HepG2 (cell line): Measurements from ENCODE around the gene CCDC167. TPM values are rescaled to one million over a fixed set of nuclear protein-coding genes. Genes with fewer than 3 reads are reported as not detected.

Source experiments
- ATAC-seq: fragments of 200-7000 bp; cut with Tn5 transposase; 3 replicates; pipeline ENCODE4 v1.9.1; 2020; ENCODE audit warnings: mild to moderate bottlenecking, moderate library complexity
- BruUV-seq: library from RNA; stranded (reverse); fragments of 400-500 nt; replicated peaks from 2 replicates; lab custom pipeline; 2021; lab: Mats Ljungman, UMichigan
- CTCF ChIA-PET: fragments of 300-600 bp; formaldehyde crosslinking; extraction: SDS; loops from one replicate; lab custom pipeline; 2021; ENCODE audit warnings: low total read pairs, inconsistent platforms, low intra/inter-chr PET ratio; lab: Yijun Ruan, JAX
- POLR2A ChIA-PET: fragments of 350-600 bp; sonication (Branson Sonifier 250); formaldehyde crosslinking; loops from one replicate; lab custom pipeline; 2020; ENCODE audit warnings: antibody characterized with exemption, inconsistent platforms; lab: Yijun Ruan, JAX
- DNase-seq: peaks from one replicate; pipeline ENCODE4 v3.0.0-alpha.2; 2015; ENCODE audit warnings: low spot score
- FAIRE-seq: peaks from 3 replicates; lab custom pipeline; 2011; peaks lifted over from hg19 to GRCh38; lab: Jason Lieb, UNC
- H2AFZ ChIP-seq: one replicate; pipeline ENCODE4 v1.6.1; 2011; ENCODE audit warnings: low read length, inconsistent platforms
- H3K27ac ChIP-seq: fragments of 300-600 bp; 3 replicates; pipeline ENCODE4 v1.8.0; 2011; ENCODE audit warnings: mixed run types, mild to moderate bottlenecking, mixed read lengths, low read length, inconsistent platforms; ENCODE audit not compliant: insufficient read depth; ENCODE audit errors: extremely low read length
- H3K27me3 ChIP-seq, 2 experiments: fragments of 200-600 bp in 1 of 2; 2 replicates in 1 of 2; 3 replicates in 1 of 2; pipeline versions ENCODE4 v1.6.0 to v1.8.0; 2011; ENCODE audit warnings: low read length in 2 of 2, mild to moderate bottlenecking in 2 of 2, moderate library complexity in 2 of 2, inconsistent platforms in 1 of 2; ENCODE audit not compliant: insufficient read depth in 2 of 2, control insufficient read depth in 1 of 2
- H3K36me3 ChIP-seq, 2 experiments: fragments of 200-600 bp in 1 of 2; replicated peaks in 1 of 2; 2 replicates in 1 of 2; 3 replicates in 1 of 2; pipeline versions ENCODE4 v1.5.1 to v1.8.0; 2011; ENCODE audit warnings: low read length in 2 of 2, inconsistent platforms in 1 of 2; ENCODE audit not compliant: insufficient read depth in 2 of 2, control insufficient read depth in 1 of 2
- H3K4me1 ChIP-seq: 2 replicates; pipeline ENCODE4 v1.5.1; 2012; ENCODE audit warnings: low read length, inconsistent platforms; ENCODE audit not compliant: insufficient read depth
- H3K4me2 ChIP-seq: 2 replicates; pipeline ENCODE4 v1.6.0; 2011; ENCODE audit warnings: low read depth, low read length, inconsistent platforms
- H3K4me3 ChIP-seq, 3 experiments: fragments of 200-600 bp in 1 of 3; sonication (generic), shearing (Covaris generic) in 1 of 3; replicated peaks in 1 of 3; 2 replicates each; pipeline ENCODE4 v1.5.1; 2011 to 2016; ENCODE audit warnings: low read length in 3 of 3, inconsistent platforms in 2 of 3, low read depth in 2 of 3, mild to moderate bottlenecking in 2 of 3, control low read depth in 1 of 3, mixed read lengths in 1 of 3; ENCODE audit not compliant: insufficient read depth in 1 of 3
- H3K79me2 ChIP-seq: one replicate; pipeline ENCODE4 v1.6.1; 2011; ENCODE audit warnings: low read length, inconsistent platforms; ENCODE audit not compliant: insufficient read depth
- H3K9ac ChIP-seq: 2 replicates; pipeline ENCODE4 v1.6.0; 2011; ENCODE audit warnings: mild to moderate bottlenecking, low read depth, low read length, inconsistent platforms; ENCODE audit not compliant: insufficient read depth
- H3K9me3 ChIP-seq: 2 replicates; pipeline ENCODE4 v1.5.1; 2012; ENCODE audit warnings: mild to moderate bottlenecking, low read length
- H4K20me1 ChIP-seq: 2 replicates; pipeline ENCODE4 v1.6.0; 2011; ENCODE audit warnings: inconsistent platforms, mild to moderate bottlenecking, low read length, moderate library complexity; ENCODE audit not compliant: insufficient read depth
- PHF8 ChIP-seq: sonication (generic); formaldehyde crosslinking; IDR thresholded peaks from 2 replicates; pipeline ENCODE4 v1.5.0; 2020; ENCODE audit warnings: missing genetic modification reagents
- THYN1 ChIP-seq: sonication (generic); formaldehyde crosslinking; IDR thresholded peaks from 2 replicates; pipeline ENCODE4 v1.8.1; 2023; ENCODE audit warnings: low read depth, mild to moderate bottlenecking, moderate library complexity, missing genetic modification reagents, borderline replicate concordance
- ZNF264 ChIP-seq: sonication (generic); formaldehyde crosslinking; IDR thresholded peaks from 2 replicates; pipeline ENCODE4 v1.4.0; 2020; ENCODE audit warnings: missing genetic modification reagents
- ZNF333 ChIP-seq: sonication (generic); formaldehyde crosslinking; IDR thresholded peaks from 2 replicates; pipeline ENCODE4 v1.4.0; 2020; ENCODE audit warnings: mild to moderate bottlenecking, missing genetic modification reagents, borderline replicate concordance
- ZNF563 ChIP-seq: sonication (generic); formaldehyde crosslinking; IDR thresholded peaks from 2 replicates; pipeline ENCODE4 v1.8.0; 2022; ENCODE audit warnings: mild to moderate bottlenecking, moderate library complexity, missing genetic modification reagents
- WGBS: methylation state at CpG from one replicate; pipeline ENCODE4 v1.1.6; 2017; ENCODE audit warnings: low lambda C conversion rate; 5-methylcytosine and 5-hydroxymethylcytosine counted together
- in situ Hi-C: cut with HindIII; loops from 2 replicates; pipeline ENCODE4 v1.10.0; 2017; ENCODE audit warnings: low pct_unique_long_range_greater_than_20kb; ENCODE audit not compliant: extremely low pct_ligation_motif_present
- intact Hi-C: fragments of 100-400 bp; cut with micrococcal nuclease; formaldehyde crosslinking; loops from one replicate; pipeline ENCODE4 v1.10.0; 2022; ENCODE audit not compliant: unreplicated experiment
- polyA plus RNA-seq, 8 experiments: library from polyadenylated mRNA; depleted of rRNA in 3 of 8; stranded (reverse) in 7 of 8; unstranded in 1 of 8; fragments of >200 nt; fragmentation: Illumina TruSeq in 4 of 8; extraction: Trizol in 4 of 8; gene quantifications; 2 replicates each; pipeline versions ENCODE4 v1.2.1 to v1.2.3, GENCODE V29; 2011 to 2016; ENCODE audit warnings: low read depth in 4 of 8, missing spikeins in 1 of 8, mixed read lengths in 1 of 8; ENCODE audit not compliant: insufficient read depth in 1 of 8
- total RNA-seq, 5 experiments: library from RNA; depleted of rRNA; stranded (reverse); fragments of >200 nt; fragmentation: Illumina TruSeq; extraction: Trizol; gene quantifications; 2 replicates each; pipeline ENCODE4 v1.2.3, GENCODE V29; 2016; ENCODE audit warnings: low read depth in 1 of 5
- TF ChIP-seq, protein P1 (sequence below): IDR thresholded peaks from 2 replicates; pipeline ENCODE4 v1.6.1; 2016; ENCODE audit warnings: missing compliant biosample characterization, missing genetic modification reagents, borderline replicate concordance
- TF ChIP-seq, protein P2 (sequence below): sonication (generic); formaldehyde crosslinking; IDR thresholded peaks from 2 replicates; pipeline ENCODE4 v1.4.0; 2020; ENCODE audit warnings: missing genetic modification reagents
- TF ChIP-seq, protein P3 (sequence below): sonication (generic); formaldehyde crosslinking; IDR thresholded peaks from 2 replicates; pipeline ENCODE4 v1.5.0; 2020; ENCODE audit warnings: mild to moderate bottlenecking, missing genetic modification reagents, borderline replicate concordance
- TF ChIP-seq, protein P4 (sequence below): sonication (generic); formaldehyde crosslinking; conservative IDR thresholded peaks from 2 replicates; pipeline ENCODE4 v1.4.0; 2020; ENCODE audit warnings: mild to moderate bottlenecking, missing genetic modification reagents, moderate library complexity
- TF ChIP-seq, protein P5 (sequence below): fragments of 450-650 bp; IDR thresholded peaks from 2 replicates; pipeline ENCODE4 v1.6.1; 2016

Gene CCDC167
- total and polyA plus RNA-seq, 2 of the 13 experiments (the other 11 are each of a cell fraction or from before 2014, with no cell fraction given) = 48.4 to 66.8 TPM

DNA sequence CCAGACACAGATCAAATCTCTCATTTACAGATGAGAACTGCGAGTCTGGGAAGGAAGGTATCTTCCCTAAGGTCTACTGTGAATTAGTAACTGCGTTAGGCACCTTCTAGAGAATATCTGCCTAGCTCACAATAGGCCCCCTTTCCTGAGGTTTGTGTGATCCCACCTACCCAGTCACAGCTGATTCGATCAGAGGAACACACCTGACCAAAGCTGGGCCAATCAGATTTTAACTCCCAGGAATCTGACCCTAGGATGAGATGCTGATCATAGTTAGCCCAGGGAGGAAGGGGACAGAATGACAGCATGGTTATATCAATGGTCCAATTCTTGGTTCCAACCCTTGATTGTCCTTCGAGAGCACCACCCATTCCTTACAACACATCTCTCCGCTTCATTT, 7.4 kb upstream of the CCDC167 start (continued):
- TF ChIP-seq, protein P1, sequence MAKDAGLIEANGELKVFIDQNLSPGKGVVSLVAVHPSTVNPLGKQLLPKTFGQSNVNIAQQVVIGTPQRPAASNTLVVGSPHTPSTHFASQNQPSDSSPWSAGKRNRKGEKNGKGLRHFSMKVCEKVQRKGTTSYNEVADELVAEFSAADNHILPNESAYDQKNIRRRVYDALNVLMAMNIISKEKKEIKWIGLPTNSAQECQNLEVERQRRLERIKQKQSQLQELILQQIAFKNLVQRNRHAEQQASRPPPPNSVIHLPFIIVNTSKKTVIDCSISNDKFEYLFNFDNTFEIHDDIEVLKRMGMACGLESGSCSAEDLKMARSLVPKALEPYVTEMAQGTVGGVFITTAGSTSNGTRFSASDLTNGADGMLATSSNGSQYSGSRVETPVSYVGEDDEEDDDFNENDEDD (CRISPR knock-in tag) = no peak
- TF ChIP-seq, all 625 proteins: peak for 0

DNA sequence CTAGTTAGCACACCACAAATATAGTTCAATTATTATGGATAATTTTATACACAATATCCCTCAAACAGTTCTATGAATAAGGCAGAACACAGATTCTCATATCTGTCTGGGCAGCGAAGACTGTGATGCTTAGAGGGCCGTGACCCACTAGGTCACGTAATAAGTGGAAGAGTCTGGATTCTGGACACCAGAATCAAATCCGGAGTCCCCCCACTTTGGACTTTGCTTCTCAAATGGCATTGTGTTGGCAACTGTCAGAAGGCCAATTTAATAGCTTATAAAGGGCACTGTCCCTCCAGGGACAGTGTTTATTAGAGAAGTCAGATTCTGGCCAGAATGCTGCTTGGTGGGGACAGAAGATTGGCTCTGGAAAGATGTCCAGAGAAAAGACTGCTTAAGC, 6.8 kb upstream of the CCDC167 start:
- Histone ChIP-seq H4K20me1 (no peaks in the 10 kb centered on the region), H3K36me3 (no peaks in the 10 kb centered on the region), H2AFZ (no peak overlapping the region), H3K27me3 (peaks cover 0 to 12% of the 10 kb centered on the region in 2 experiments; a peak in 2 of 5 replicates), H3K9me3 (no peaks in the 10 kb centered on the region), H3K4me2 (no peak overlapping the region), H3K79me2 (no peaks in the 10 kb centered on the region), H3K4me1 (peaks cover 23% of the 10 kb centered on the region), H3K9ac (no peak overlapping the region), H3K4me3 (no peak overlapping the region), H3K27ac (no peak overlapping the region)
- ChIA-PET CTCF (no interaction called here), POLR2A (no interaction called here)
- 35% methylated on average over 4 of the region's 4 CpGs for WGBS
- intact Hi-C loops = no loop called here
- no peak for FAIRE-seq
- ATAC-seq = no peak
- no peak for DNase-seq
- in situ Hi-C loops = no loop called here
- no TSS peak for BruUV-seq
- TF ChIP-seq, protein P2, sequence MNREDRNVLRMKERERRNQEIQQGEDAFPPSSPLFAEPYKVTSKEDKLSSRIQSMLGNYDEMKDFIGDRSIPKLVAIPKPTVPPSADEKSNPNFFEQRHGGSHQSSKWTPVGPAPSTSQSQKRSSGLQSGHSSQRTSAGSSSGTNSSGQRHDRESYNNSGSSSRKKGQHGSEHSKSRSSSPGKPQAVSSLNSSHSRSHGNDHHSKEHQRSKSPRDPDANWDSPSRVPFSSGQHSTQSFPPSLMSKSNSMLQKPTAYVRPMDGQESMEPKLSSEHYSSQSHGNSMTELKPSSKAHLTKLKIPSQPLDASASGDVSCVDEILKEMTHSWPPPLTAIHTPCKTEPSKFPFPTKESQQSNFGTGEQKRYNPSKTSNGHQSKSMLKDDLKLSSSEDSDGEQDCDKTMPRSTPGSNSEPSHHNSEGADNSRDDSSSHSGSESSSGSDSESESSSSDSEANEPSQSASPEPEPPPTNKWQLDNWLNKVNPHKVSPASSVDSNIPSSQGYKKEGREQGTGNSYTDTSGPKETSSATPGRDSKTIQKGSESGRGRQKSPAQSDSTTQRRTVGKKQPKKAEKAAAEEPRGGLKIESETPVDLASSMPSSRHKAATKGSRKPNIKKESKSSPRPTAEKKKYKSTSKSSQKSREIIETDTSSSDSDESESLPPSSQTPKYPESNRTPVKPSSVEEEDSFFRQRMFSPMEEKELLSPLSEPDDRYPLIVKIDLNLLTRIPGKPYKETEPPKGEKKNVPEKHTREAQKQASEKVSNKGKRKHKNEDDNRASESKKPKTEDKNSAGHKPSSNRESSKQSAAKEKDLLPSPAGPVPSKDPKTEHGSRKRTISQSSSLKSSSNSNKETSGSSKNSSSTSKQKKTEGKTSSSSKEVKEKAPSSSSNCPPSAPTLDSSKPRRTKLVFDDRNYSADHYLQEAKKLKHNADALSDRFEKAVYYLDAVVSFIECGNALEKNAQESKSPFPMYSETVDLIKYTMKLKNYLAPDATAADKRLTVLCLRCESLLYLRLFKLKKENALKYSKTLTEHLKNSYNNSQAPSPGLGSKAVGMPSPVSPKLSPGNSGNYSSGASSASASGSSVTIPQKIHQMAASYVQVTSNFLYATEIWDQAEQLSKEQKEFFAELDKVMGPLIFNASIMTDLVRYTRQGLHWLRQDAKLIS (CRISPR knock-in tag) = no peak
- TF ChIP-seq ZNF563 (CRISPR knock-in tag) = no peak
- TF ChIP-seq ZNF333 (CRISPR knock-in tag) = no peak
- no peak for TF ChIP-seq THYN1
- TF ChIP-seq, protein P3, sequence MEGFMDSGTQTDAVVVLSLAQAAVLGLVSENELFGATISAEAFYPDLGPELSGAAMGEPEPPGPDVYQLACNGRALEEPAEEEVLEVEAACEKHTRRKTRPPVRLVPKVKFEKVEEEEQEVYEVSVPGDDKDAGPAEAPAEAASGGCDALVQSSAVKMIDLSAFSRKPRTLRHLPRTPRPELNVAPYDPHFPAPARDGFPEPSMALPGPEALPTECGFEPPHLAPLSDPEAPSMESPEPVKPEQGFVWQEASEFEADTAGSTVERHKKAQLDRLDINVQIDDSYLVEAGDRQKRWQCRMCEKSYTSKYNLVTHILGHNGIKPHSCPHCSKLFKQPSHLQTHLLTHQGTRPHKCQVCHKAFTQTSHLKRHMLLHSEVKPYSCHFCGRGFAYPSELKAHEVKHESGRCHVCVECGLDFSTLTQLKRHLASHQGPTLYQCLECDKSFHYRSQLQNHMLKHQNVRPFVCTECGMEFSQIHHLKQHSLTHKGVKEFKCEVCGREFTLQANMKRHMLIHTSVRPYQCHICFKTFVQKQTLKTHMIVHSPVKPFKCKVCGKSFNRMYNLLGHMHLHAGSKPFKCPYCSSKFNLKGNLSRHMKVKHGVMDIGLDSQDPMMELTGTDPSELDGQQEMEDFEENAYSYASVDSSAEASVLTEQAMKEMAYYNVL = no peak
- TF ChIP-seq PHF8 (CRISPR knock-in tag) = no peak
- TF ChIP-seq, protein P4, sequence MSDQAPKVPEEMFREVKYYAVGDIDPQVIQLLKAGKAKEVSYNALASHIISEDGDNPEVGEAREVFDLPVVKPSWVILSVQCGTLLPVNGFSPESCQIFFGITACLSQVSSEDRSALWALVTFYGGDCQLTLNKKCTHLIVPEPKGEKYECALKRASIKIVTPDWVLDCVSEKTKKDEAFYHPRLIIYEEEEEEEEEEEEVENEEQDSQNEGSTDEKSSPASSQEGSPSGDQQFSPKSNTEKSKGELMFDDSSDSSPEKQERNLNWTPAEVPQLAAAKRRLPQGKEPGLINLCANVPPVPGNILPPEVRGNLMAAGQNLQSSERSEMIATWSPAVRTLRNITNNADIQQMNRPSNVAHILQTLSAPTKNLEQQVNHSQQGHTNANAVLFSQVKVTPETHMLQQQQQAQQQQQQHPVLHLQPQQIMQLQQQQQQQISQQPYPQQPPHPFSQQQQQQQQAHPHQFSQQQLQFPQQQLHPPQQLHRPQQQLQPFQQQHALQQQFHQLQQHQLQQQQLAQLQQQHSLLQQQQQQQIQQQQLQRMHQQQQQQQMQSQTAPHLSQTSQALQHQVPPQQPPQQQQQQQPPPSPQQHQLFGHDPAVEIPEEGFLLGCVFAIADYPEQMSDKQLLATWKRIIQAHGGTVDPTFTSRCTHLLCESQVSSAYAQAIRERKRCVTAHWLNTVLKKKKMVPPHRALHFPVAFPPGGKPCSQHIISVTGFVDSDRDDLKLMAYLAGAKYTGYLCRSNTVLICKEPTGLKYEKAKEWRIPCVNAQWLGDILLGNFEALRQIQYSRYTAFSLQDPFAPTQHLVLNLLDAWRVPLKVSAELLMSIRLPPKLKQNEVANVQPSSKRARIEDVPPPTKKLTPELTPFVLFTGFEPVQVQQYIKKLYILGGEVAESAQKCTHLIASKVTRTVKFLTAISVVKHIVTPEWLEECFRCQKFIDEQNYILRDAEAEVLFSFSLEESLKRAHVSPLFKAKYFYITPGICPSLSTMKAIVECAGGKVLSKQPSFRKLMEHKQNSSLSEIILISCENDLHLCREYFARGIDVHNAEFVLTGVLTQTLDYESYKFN (CRISPR knock-in tag) = no peak
- TF ChIP-seq ZNF264 (CRISPR knock-in tag) = no peak
- TF ChIP-seq, protein P5, sequence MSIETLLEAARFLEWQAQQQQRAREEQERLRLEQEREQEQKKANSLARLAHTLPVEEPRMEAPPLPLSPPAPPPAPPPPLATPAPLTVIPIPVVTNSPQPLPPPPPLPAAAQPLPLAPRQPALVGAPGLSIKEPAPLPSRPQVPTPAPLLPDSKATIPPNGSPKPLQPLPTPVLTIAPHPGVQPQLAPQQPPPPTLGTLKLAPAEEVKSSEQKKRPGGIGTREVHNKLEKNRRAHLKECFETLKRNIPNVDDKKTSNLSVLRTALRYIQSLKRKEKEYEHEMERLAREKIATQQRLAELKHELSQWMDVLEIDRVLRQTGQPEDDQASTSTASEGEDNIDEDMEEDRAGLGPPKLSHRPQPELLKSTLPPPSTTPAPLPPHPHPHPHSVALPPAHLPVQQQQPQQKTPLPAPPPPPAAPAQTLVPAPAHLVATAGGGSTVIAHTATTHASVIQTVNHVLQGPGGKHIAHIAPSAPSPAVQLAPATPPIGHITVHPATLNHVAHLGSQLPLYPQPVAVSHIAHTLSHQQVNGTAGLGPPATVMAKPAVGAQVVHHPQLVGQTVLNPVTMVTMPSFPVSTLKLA = no peak
